Endothelial cell of umbilical vein (primary cell): ENCODE results near the gene INPP5A. TPM values are rescaled to one million over a fixed set of nuclear protein-coding genes. Genes with fewer than 3 reads are reported as not detected.

Experiments
- BruUV-seq: library from RNA; stranded (reverse); fragments of 400-500 nt; replicated peaks from 2 replicates; lab custom pipeline; 2021; lab: Mats Ljungman, UMichigan
- CTCF ChIA-PET: fragments of 300-600, 350-600 bp; sonication (Branson Sonifier 250); formaldehyde crosslinking; loops from one replicate; lab custom pipeline; 2021; ENCODE audit warnings: antibody characterized with exemption, inconsistent platforms; lab: Charles Lee
- POLR2A ChIA-PET: fragments of 300-600, 350-600 bp; sonication (Branson Sonifier 250); formaldehyde crosslinking; loops from one replicate; lab custom pipeline; 2021; ENCODE audit warnings: antibody characterized with exemption, inconsistent platforms; lab: Charles Lee
- DNase-seq: peaks from one replicate; pipeline ENCODE4 v3.0.0-alpha.2; 2011; ENCODE audit warnings: low read depth, low spot score
- FAIRE-seq: peaks from 2 replicates; lab custom pipeline; 2011; peaks lifted over from hg19 to GRCh38; lab: Jason Lieb, UNC
- H2AFZ ChIP-seq: 2 replicates; pipeline ENCODE4 v1.6.0; 2012; ENCODE audit warnings: low read depth, low read length, control low read depth, inconsistent platforms
- H3K27ac ChIP-seq: 2 replicates; pipeline ENCODE4 v1.5.1; 2011; ENCODE audit warnings: low read depth, mild to moderate bottlenecking, control low read depth, low read length, moderate library complexity; ENCODE audit not compliant: insufficient read depth
- H3K27me3 ChIP-seq, 2 experiments: 2 replicates each; pipeline versions ENCODE4 v1.6.0 to v1.6.1; 2011; ENCODE audit warnings: low read length in 2 of 2, mixed read lengths in 1 of 2; ENCODE audit not compliant: control insufficient read depth in 2 of 2, insufficient read depth in 2 of 2
- H3K36me3 ChIP-seq, 2 experiments: 2 replicates in 1 of 2; 3 replicates in 1 of 2; pipeline ENCODE4 v1.5.1; 2011; ENCODE audit warnings: low read length in 2 of 2, mild to moderate bottlenecking in 1 of 2, moderate library complexity in 1 of 2; ENCODE audit not compliant: control insufficient read depth in 2 of 2, insufficient read depth in 2 of 2; ENCODE audit errors: extremely low read depth in 1 of 2
- H3K4me1 ChIP-seq: 3 replicates; pipeline ENCODE4 v1.5.1; 2011; ENCODE audit warnings: mild to moderate bottlenecking, low read length; ENCODE audit not compliant: control insufficient read depth, insufficient read depth; ENCODE audit errors: extremely low read depth
- H3K4me2 ChIP-seq: 2 replicates; pipeline ENCODE4 v1.6.1; 2011; ENCODE audit warnings: low read length, control low read depth, mixed read lengths; ENCODE audit not compliant: insufficient read depth
- H3K4me3 ChIP-seq, 3 experiments: fragments of 200-600 bp in 1 of 3; sonication (generic), shearing (Covaris generic) in 1 of 3; replicated peaks in 1 of 3; 2 replicates each; pipeline ENCODE4 v1.5.1; 2011 to 2016; ENCODE audit warnings: control low read depth in 3 of 3, low read length in 3 of 3, mild to moderate bottlenecking in 2 of 3, inconsistent platforms in 1 of 3, low read depth in 1 of 3, moderate library complexity in 1 of 3; ENCODE audit not compliant: insufficient read depth in 1 of 3
- H3K79me2 ChIP-seq: 2 replicates; pipeline ENCODE4 v1.6.0; 2012; ENCODE audit warnings: low read length, inconsistent platforms; ENCODE audit not compliant: control insufficient read depth, insufficient read depth
- H3K9ac ChIP-seq: replicated peaks from 2 replicates; pipeline ENCODE3; 2011; ENCODE audit warnings: low read length, control low read depth; ENCODE audit not compliant: insufficient read depth; ENCODE audit errors: extremely low read depth
- H3K9me1 ChIP-seq: replicated peaks from 3 replicates; pipeline ENCODE4 v1.6.0; 2011; ENCODE audit warnings: mild to moderate bottlenecking, low read length; ENCODE audit not compliant: control insufficient read depth, insufficient read depth; ENCODE audit errors: extremely low read depth
- H3K9me3 ChIP-seq: replicated peaks from 2 replicates; pipeline ENCODE4 v1.5.1; 2012; ENCODE audit warnings: low read length, inconsistent platforms; ENCODE audit not compliant: control insufficient read depth, insufficient read depth
- H4K20me1 ChIP-seq: replicated peaks from 2 replicates; pipeline ENCODE3; 2011; ENCODE audit warnings: mild to moderate bottlenecking, low read length; ENCODE audit not compliant: control insufficient read depth, insufficient read depth; ENCODE audit errors: extremely low read depth
- EZH2 ChIP-seq: IDR thresholded peaks from 2 replicates; pipeline ENCODE4 v1.6.1; 2012; ENCODE audit warnings: borderline replicate concordance, low read depth, mild to moderate bottlenecking, moderate library complexity, low read length, inconsistent platforms; ENCODE audit not compliant: severe bottlenecking
- FOS ChIP-seq: IDR thresholded peaks from 2 replicates; pipeline ENCODE4 v1.6.1; 2011; ENCODE audit warnings: mild to moderate bottlenecking, low read length, moderate library complexity, borderline replicate concordance; ENCODE audit not compliant: insufficient read depth
- GATA2 ChIP-seq: IDR thresholded peaks from 2 replicates; pipeline ENCODE4 v1.7.0; 2011; ENCODE audit warnings: low read depth, mild to moderate bottlenecking, moderate library complexity, mixed read lengths, low read length; ENCODE audit not compliant: insufficient read length, insufficient read depth
- JUN ChIP-seq: IDR thresholded peaks from 2 replicates; pipeline ENCODE4 v1.6.1; 2011; ENCODE audit warnings: borderline replicate concordance, low read depth; ENCODE audit not compliant: insufficient read length, insufficient read depth
- MYC ChIP-seq: IDR thresholded peaks from one replicate; pipeline ENCODE4 v1.6.1; 2011; ENCODE audit warnings: mild to moderate bottlenecking, low read depth, low read length
- POLR2A ChIP-seq: IDR thresholded peaks from 2 replicates; pipeline ENCODE4 v1.6.1; 2012; ENCODE audit warnings: low read depth, mild to moderate bottlenecking, control low read depth, low read length
- POLR2AphosphoS5 ChIP-seq: IDR thresholded peaks from 2 replicates; pipeline ENCODE4 v1.6.1; 2012; ENCODE audit warnings: low read depth, mild to moderate bottlenecking, control low read depth, low read length, moderate library complexity; ENCODE audit not compliant: insufficient read depth
- dilution Hi-C: fragments of 300-500 bp; cut with MboI; formaldehyde crosslinking; loops from one replicate; pipeline ENCODE4 v1.15.0; 2019; ENCODE audit warnings: low sequenced_read_pairs; ENCODE audit not compliant: extremely low pct_ligation_motif_present
- intact Hi-C: fragments of 100-400 bp; cut with micrococcal nuclease; formaldehyde crosslinking; loops from one replicate; pipeline ENCODE4 v1.10.0; 2022
- polyA plus RNA-seq, 4 experiments: library from polyadenylated mRNA; depleted of rRNA in 3 of 4; stranded (reverse) in 3 of 4; unstranded in 1 of 4; fragments of >200 nt; gene quantifications; 2 replicates each; pipeline versions ENCODE4 v1.2.1 to v1.2.3, GENCODE V29; 2011 to 2012; ENCODE audit warnings: missing spikeins in 1 of 4
- total RNA-seq: library from RNA; stranded (reverse); gene quantifications from 2 replicates; pipeline ENCODE4 v1.2.3, GENCODE V29; 2021
- TF ChIP-seq, protein P1 (sequence below): IDR thresholded peaks from 2 replicates; pipeline ENCODE4 v1.6.1; 2011; ENCODE audit not compliant: insufficient read depth, insufficient read length
- TF ChIP-seq, protein P2 (sequence below), 2 donors: IDR thresholded peaks; 1 replicate in 1 of 2; 2 replicates in 1 of 2; pipeline ENCODE4 v1.5.1; 2011; ENCODE audit warnings: low read length in 2 of 2, mild to moderate bottlenecking in 2 of 2, moderate library complexity in 2 of 2, control low read depth in 1 of 2, inconsistent platforms in 1 of 2, low read depth in 1 of 2; ENCODE audit not compliant: insufficient read depth in 1 of 2; ENCODE audit errors: extremely low read depth in 1 of 2

Gene INPP5A
- total and polyA plus RNA-seq, 2 donors (not counting 3 experiments of a cell fraction or from before 2014, with no cell fraction given), result 22.9 to 33.2 TPM

DNA sequence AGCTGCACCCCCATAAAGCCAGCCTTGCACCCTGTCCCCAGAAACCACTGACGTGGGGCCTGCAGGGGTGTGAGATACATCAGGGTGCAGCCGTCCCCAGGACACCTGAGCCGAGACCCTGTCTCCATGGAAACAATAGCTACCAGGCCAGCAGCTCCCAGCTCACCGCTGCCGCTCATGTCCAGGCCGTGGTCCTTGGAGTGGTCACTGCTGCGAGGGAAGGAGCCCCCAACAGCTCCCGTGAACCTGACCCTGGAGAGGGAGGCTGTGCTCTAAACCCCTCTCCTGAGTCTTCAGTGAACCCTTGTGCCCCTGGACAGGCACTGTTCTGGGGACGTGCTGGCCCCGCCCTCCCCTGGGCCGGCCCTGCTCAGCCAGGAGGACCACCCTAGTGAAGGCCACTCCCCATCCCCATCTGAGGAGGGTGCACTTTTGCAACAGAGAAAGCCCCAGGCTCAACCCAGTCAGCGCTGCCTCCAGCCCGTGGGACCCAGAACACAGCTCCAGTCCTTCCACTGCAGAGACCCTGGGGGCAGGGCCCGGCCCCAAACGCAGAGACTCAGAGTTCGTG lies 19.6 kb upstream of the INPP5A start:
- Histone ChIP-seq H3K4me3 (no peak overlapping the region), H3K79me2 (no peaks in the 10 kb centered on the region), H3K27ac (no peak overlapping the region), H3K9ac (no peak overlapping the region), H3K4me2 (no peak overlapping the region), H3K36me3 (no peaks in the 10 kb centered on the region), H3K9me3 (no peaks in the 10 kb centered on the region), H3K27me3 (no peaks in the 10 kb centered on the region), H3K9me1 (no peaks in the 10 kb centered on the region), H4K20me1 (no peaks in the 10 kb centered on the region), H2AFZ (no peak overlapping the region), H3K4me1 (peaks cover 11% of the 10 kb centered on the region)
- BruUV-seq, result no TSS peak
- POLR2A ChIA-PET, result no interaction called here
- TF ChIP-seq, protein P1, sequence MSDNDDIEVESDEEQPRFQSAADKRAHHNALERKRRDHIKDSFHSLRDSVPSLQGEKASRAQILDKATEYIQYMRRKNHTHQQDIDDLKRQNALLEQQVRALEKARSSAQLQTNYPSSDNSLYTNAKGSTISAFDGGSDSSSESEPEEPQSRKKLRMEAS, result no peak
- TF ChIP-seq GATA2, result no peak
- CTCF ChIA-PET, result no interaction called here
- FAIRE-seq (no peak), DNase-seq (no peak)
- dilution Hi-C loops (no loop called here), intact Hi-C loops (loop anchor here (1.0 to 5.0 kb wide), 7 partner anchors 19 to 120 kb away; partner anchors contain the start of gene INPP5A)

DNA sequence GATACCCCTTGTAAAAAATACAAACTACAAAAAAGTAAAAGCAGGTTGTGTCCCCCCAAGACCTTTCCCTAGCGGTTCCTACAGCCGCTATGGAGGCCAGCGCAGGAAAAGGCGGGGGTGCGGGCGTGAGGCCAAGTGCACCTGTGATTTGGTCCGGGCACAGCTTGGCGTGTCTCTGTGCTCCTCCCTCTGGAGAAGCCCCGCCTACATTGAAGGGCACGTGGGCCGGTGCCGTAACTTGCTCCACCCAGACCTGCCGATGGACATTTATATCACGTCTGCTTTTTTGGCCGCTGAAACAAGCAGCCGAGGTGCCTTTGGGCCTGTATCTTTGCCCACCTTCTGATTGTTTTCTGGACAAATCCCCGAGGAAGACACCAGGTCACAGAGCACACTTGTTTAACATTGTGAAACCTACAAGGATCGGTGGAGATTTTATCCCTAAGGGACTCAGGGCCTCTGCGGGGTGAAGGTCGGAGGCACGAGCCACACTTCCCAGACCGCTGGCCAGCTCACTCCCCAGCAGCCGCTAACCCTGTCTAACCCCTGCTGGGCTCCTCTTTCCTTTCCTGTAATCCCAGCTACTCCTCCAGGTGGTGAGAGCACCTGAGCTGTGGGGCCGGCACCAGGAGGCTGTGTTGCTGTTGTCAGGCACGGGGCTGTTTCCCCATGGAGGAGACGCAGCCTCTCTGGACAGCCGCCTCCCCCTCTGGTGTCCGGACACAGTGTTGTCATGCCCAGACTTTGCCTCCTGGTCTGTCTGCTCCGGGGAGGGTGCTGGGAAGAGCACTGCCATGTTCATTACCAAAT lies 18.8 kb upstream of the INPP5A start:
- ChIA-PET CTCF (no interaction called here), POLR2A (no interaction called here)
- H3K4me1 ChIP-seq, result peaks cover 11% of the 10 kb centered on the region
- no peak overlapping the region for H3K4me3 ChIP-seq
- intact Hi-C loops (loop anchor here (5.0 kb wide), 1 partner anchor 36 kb away; no protein-coding TSS in a partner anchor), dilution Hi-C loops (no loop called here)
- FAIRE-seq (no peak), DNase-seq (no peak)
- H3K9ac ChIP-seq, result no peak overlapping the region
- H3K9me1 ChIP-seq, result no peaks in the 10 kb centered on the region
- no peaks in the 10 kb centered on the region for H4K20me1 ChIP-seq
- H3K27me3 ChIP-seq, result peaks cover 0 to 2% of the 10 kb centered on the region in 2 experiments
- no peaks in the 10 kb centered on the region for H3K9me3 ChIP-seq
- no peaks in the 10 kb centered on the region for H3K36me3 ChIP-seq
- TF ChIP-seq, protein P2, sequence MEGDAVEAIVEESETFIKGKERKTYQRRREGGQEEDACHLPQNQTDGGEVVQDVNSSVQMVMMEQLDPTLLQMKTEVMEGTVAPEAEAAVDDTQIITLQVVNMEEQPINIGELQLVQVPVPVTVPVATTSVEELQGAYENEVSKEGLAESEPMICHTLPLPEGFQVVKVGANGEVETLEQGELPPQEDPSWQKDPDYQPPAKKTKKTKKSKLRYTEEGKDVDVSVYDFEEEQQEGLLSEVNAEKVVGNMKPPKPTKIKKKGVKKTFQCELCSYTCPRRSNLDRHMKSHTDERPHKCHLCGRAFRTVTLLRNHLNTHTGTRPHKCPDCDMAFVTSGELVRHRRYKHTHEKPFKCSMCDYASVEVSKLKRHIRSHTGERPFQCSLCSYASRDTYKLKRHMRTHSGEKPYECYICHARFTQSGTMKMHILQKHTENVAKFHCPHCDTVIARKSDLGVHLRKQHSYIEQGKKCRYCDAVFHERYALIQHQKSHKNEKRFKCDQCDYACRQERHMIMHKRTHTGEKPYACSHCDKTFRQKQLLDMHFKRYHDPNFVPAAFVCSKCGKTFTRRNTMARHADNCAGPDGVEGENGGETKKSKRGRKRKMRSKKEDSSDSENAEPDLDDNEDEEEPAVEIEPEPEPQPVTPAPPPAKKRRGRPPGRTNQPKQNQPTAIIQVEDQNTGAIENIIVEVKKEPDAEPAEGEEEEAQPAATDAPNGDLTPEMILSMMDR (IDR thresholded peaks at IDR 0.05; ENCODE audit: extremely low read depth in 1 of 2, insufficient read depth in 1 of 2, low read depth in 1 of 2, low read length in 2 of 2), result no peak
- TF ChIP-seq FOS (no peak), GATA2 (no peak), POLR2A (no peak), JUN (no peak), POLR2AphosphoS5 (no peak), MYC (no peak), EZH2 (no peak)
- TF ChIP-seq, protein P1, result no peak
- BruUV-seq, result no TSS peak
- no peaks in the 10 kb centered on the region for H3K79me2 ChIP-seq
- H2AFZ ChIP-seq, result no peak overlapping the region
- H3K27ac ChIP-seq, result no peak overlapping the region
- no peak overlapping the region for H3K4me2 ChIP-seq
